ENCODE measurements around the gene CLEC4A.

- no peak for TF ChIP-seq CTCF (IDR thresholded peaks at IDR 0.05)
- TF ChIP-seq POLR2A (IDR thresholded peaks at IDR 0.05): no peak
These were observed 3.2 kb upstream of the CLEC4A start for GRCh38 chr12:8120072-8120713.

Measured in Peyer's patch (tissue), 4 donors.